ENCODE data around the gene MLN.
"Not testable (repeated sequence)": the region's sequence is repeated elsewhere in the genome, so short reads cannot be mapped to it uniquely, and the experiment has no call there.

The MLN gene

GRCh38 chr6:33834401-33835392 lies 30.9 kb upstream of the MLN start:
- DNase-seq (ENCODE audit: low read depth in 2 of 2): no peak

GRCh38 chr6:33833599-33833998 lies 29.8 kb upstream of the MLN start:
- no peak for DNase-seq (ENCODE audit: low read depth in 2 of 2)

GRCh38 chr6:33832831-33833230 lies 29.0 kb upstream of the MLN start:
- DNase-seq (ENCODE audit: low read depth in 2 of 2): not testable (repeated sequence)

- DNase-seq (ENCODE audit: low read depth in 2 of 2): not testable (repeated sequence)
Measured at GRCh38 chr6:33831725-33832124, 27.9 kb upstream of the MLN start.

GRCh38 chr6:33830635-33831240 lies 26.9 kb upstream of the MLN start:
- no peak for DNase-seq (ENCODE audit: low read depth in 2 of 2)

GRCh38 chr6:33828764-33829731 lies 25.2 kb upstream of the MLN start:
- no peak for DNase-seq (ENCODE audit: low read depth in 2 of 2)

GRCh38 chr6:33828452-33828763 lies 24.6 kb upstream of the MLN start:
- DNase-seq (ENCODE audit: low read depth in 2 of 2): no peak

GRCh38 chr6:33827546-33828451 lies 24.0 kb upstream of the MLN start:
- no peak for DNase-seq (ENCODE audit: low read depth in 2 of 2)

- DNase-seq (ENCODE audit: low read depth in 2 of 2): no peak
Measured at GRCh38 chr6:33826537-33826936, 22.7 kb upstream of the MLN start.

GRCh38 chr6:33824461-33825154 lies 20.8 kb upstream of the MLN start:
- no peak for DNase-seq (ENCODE audit: low read depth in 2 of 2)

GRCh38 chr6:33823806-33824205 lies 20.0 kb upstream of the MLN start:
- no peak for DNase-seq (ENCODE audit: low read depth in 2 of 2)

GRCh38 chr6:33822575-33823395 lies 19.0 kb upstream of the MLN start:
- DNase-seq (ENCODE audit: low read depth in 2 of 2): no peak

GRCh38 chr6:33820784-33821520 lies 17.1 kb upstream of the MLN start:
- DNase-seq (ENCODE audit: low read depth in 2 of 2): no peak

GRCh38 chr6:33820243-33820642 lies 16.4 kb upstream of the MLN start:
- DNase-seq (ENCODE audit: low read depth in 2 of 2): no peak

GRCh38 chr6:33819021-33819420 lies 15.2 kb upstream of the MLN start:
- DNase-seq (ENCODE audit: low read depth in 2 of 2): no peak

- no peak for DNase-seq (ENCODE audit: low read depth in 2 of 2)
Measured at GRCh38 chr6:33818293-33818692, 14.5 kb upstream of the MLN start.

- no peak for DNase-seq (ENCODE audit: low read depth in 2 of 2)
Measured at GRCh38 chr6:33817489-33817888, 13.7 kb upstream of the MLN start.

GRCh38 chr6:33816911-33817310 lies 13.1 kb upstream of the MLN start:
- DNase-seq (ENCODE audit: low read depth in 2 of 2): no peak

GRCh38 chr6:33815854-33816253 lies 12.1 kb upstream of the MLN start:
- no peak for DNase-seq (ENCODE audit: low read depth in 2 of 2)

Data from stimulated activated CD4-positive, alpha-beta T cell treated with anti-CD3 and anti-CD28 coated beads, Interleukin-1b, Interleukin-23, amount 100 ng/mL, for 4 hours (primary cell).